ENCODE measurements around the gene STAG1.

- TF ChIP-seq, protein P1, sequence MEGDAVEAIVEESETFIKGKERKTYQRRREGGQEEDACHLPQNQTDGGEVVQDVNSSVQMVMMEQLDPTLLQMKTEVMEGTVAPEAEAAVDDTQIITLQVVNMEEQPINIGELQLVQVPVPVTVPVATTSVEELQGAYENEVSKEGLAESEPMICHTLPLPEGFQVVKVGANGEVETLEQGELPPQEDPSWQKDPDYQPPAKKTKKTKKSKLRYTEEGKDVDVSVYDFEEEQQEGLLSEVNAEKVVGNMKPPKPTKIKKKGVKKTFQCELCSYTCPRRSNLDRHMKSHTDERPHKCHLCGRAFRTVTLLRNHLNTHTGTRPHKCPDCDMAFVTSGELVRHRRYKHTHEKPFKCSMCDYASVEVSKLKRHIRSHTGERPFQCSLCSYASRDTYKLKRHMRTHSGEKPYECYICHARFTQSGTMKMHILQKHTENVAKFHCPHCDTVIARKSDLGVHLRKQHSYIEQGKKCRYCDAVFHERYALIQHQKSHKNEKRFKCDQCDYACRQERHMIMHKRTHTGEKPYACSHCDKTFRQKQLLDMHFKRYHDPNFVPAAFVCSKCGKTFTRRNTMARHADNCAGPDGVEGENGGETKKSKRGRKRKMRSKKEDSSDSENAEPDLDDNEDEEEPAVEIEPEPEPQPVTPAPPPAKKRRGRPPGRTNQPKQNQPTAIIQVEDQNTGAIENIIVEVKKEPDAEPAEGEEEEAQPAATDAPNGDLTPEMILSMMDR (IDR thresholded peaks at IDR 0.05) = no peak
- TF ChIP-seq ZFX (IDR thresholded peaks at IDR 0.05; ENCODE audit: borderline replicate concordance) = no peak
These were observed 147.2 kb downstream of the STAG1 start for GRCh38 chr3:136604961-136605360.

All from 22Rv1 (cell line).